Measurements from ENCODE around the gene CTBS.

Gene CTBS

DNA sequence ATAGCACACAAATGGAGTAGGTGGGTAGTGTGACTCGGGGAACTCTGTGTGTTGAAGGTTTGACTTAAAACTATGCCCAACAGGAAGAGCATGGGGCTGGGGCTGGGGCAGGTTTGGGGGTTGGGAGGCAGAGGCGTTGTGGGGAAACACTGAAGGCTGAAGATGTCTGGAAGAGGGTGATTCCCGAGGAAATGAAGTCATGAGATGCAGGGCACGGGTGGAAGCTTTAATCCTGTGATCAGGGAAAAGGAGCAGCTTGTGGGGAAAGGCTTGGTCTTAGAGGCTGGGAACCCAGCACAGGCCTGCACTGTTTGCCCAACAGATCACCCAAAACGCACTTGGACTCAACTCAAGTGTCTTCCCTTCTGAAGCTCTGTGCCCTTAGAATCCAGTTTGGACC, 26.6 kb upstream of the CTBS start:
- TF ChIP-seq, protein P1, sequence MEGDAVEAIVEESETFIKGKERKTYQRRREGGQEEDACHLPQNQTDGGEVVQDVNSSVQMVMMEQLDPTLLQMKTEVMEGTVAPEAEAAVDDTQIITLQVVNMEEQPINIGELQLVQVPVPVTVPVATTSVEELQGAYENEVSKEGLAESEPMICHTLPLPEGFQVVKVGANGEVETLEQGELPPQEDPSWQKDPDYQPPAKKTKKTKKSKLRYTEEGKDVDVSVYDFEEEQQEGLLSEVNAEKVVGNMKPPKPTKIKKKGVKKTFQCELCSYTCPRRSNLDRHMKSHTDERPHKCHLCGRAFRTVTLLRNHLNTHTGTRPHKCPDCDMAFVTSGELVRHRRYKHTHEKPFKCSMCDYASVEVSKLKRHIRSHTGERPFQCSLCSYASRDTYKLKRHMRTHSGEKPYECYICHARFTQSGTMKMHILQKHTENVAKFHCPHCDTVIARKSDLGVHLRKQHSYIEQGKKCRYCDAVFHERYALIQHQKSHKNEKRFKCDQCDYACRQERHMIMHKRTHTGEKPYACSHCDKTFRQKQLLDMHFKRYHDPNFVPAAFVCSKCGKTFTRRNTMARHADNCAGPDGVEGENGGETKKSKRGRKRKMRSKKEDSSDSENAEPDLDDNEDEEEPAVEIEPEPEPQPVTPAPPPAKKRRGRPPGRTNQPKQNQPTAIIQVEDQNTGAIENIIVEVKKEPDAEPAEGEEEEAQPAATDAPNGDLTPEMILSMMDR (IDR thresholded peaks at IDR 0.05), result no peak

DNA sequence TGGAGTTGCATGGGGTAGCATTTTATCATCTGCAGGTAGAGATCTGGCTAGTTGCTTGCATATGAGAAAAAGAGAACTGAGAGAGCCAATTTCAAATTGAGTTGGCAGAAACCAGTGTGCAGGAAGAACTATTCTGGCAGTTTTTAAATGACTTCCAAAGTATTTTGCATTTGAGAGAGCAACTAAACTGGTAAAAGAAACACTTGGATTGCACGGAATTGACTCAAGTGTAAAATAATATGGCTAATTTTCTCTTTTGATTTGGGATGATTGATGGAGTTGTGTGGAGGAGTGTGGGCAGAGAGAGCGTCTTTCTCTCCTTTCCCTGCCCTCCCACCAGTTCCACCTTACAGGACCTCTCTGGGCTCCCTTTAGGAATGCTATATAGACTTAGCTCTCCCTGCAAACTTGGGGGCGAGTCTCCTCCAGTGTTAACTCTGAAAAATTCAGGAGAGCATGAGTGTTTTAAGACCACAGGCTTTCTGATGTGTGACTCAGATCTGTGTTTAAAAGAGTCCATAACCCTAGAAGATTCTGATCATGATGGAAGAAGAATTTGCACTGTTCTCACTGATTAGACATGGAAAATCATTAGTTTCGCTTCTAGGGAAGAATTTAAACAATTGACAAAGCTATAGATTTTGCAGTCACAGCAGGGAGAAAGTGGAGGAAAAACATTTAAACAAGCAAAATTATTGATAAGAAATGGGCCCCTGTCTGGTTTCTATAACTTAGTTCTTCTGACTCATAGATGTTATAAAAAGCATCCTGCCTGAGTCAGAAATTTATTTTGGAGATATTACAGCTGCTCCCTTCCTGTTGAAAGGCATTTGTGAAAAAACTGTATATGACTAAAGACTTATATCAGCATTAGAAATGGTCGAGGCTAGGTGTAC, 24.9 kb upstream of the CTBS start:
- TF ChIP-seq, protein P1 (IDR thresholded peaks at IDR 0.05), result no peak

DNA sequence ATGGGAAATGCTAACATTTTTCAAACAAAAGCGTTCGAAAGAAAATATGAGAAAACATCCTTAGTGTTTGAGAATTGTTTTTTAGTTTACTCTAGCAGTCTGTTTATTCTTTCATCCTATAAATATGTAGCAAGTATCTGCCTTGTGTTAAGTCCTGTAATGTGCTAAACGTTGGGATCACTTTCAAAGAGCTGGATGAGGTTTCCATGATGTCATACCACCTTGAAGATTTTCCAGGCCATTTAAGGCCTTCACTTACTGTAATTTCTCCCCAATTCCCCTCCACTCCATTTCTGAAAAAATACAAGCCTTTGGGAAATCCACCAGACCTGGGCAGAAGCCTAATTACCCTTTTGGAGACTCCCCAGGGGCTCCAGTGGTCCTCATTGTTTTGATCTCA, 24.2 kb upstream of the CTBS start:
- TF ChIP-seq, protein P1 (IDR thresholded peaks at IDR 0.05), result no peak

DNA sequence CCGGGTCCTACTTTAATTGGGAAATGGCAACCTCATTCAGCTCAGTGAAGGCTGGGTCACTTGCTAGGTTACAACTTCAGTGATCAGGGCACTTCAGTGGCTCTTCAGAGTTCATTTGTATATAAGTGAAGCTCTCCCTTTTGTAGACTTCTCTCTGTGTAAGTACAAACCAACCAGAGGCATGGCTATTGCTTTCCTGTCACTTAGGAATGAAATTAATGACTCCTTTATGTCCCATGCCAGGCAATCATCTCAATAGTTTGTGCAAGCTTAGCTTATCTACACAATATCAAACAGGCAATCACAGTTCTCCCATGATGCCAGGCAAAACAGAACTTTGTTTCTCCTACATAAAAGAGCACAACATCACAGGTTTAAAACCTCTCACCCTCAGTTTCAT, 22.8 kb upstream of the CTBS start:
- TF ChIP-seq, protein P1 (IDR thresholded peaks at IDR 0.05), result no peak

DNA sequence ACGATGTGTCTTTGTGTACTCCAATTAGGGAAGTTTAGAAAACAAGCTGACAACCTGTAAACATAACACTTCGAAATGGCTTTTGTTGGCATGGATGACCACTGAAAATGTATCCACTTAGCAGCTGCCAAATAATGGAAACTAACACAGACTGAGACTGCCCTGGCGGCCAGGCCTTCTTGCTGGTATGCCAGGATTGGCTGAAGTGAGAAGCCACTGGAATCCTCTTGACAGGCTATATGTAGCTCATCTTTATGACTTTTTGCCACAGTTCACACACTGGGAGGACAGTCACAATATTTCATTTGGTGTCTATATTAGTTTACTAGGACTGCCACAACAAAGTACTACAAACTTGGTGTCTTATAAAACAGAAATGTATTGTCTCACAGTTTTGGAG, 12.9 kb upstream of the CTBS start:
- TF ChIP-seq, protein P1 (IDR thresholded peaks at IDR 0.05), result no peak

DNA sequence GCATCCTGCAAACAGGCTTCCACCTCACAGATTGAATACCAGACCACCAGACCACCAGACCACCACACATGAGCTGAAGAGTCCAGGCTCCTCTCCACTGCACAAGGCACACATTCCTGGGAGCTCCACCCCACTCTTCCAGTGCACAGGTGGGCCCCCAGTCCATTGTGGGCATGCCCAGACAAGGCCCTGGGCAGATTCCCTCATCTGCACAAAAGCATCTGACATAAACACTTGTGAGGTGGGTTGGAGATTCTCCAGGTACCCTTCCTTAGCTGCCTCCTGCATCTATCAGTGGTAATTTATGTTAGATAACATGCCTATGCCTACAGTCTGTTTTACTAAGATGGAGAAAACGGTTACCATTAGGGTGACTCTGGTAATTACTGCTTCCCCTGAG, 11.6 kb upstream of the CTBS start:
- TF ChIP-seq, protein P1 (IDR thresholded peaks at IDR 0.05), result no peak

DNA sequence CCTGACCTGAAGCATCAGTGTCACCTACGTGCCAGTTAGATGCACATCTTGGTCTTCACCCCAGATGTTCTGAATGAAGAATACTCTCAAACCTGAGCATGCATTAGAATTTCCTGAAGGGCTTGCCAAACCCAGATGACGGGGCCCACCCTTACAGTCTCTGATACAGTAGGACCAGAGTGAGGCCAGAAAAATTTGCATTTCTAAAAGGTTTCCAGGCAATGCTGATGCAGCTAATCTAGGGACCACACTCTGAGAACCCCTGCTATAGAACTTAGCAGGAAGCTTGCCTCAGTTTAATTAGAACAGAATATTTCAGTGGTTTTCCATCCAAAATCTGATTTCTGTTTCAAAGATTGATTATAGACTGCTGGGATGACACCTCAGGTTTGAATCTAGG, 9.9 kb upstream of the CTBS start:
- TF ChIP-seq, protein P1 (IDR thresholded peaks at IDR 0.05), result no peak

Measured in LNCAP (cell line).